ENCODE measurements around the gene CRB1. TPM values are rescaled to one million over a fixed set of nuclear protein-coding genes. Genes with fewer than 3 reads are reported as not detected.

CRB1 gene
- total RNA-seq, 1 experiment from 2014 or later, result not detected

DNA sequence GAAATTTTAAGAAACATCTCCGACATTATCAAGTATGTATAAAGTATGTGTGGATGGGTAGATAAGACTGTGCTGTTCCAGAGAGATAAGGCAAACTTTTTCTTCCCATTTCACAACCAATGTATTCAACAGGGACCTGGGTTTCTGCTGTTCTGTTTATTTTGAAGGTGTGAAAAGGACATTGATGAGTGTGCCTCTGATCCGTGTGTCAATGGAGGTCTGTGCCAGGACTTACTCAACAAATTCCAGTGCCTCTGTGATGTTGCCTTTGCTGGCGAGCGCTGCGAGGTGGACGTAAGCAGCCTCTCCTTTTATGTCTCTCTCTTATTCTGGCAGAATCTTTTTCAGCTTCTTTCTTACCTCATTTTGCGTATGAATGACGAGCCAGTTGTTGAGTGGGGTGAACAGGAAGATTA is 174.0 kb downstream of the CRB1 start:
- Histone ChIP-seq H3K27ac (ENCODE audit: insufficient read length, low read depth, low read length) (no peak overlapping the region), H3K27me3 (ENCODE audit: insufficient read depth, low read length) (no peaks in the 10 kb centered on the region), H3K4me2 (ENCODE audit: insufficient read depth, insufficient read length, low read length) (peak overlapping the region; percentile 53), H4K91ac (ENCODE audit: insufficient read length, low read depth, low read length) (no peak overlapping the region), H3K56ac (ENCODE audit: insufficient read length, low read depth, low read length) (no peak overlapping the region), H2BK20ac (ENCODE audit: low read depth, low read length, poor library complexity, severe bottlenecking) (no peak overlapping the region), H3K18ac (ENCODE audit: insufficient read length, low read depth, low read length) (peak overlapping the region; percentile 25), H2BK12ac (ENCODE audit: insufficient read length, low read depth, low read length) (peak overlapping the region; percentile 23), H3K23me2 (ENCODE audit: insufficient read length, low read depth, low read length, poor library complexity, severe bottlenecking) (no peaks in the 10 kb centered on the region), H2AK5ac (ENCODE audit: insufficient read length, low read length) (no peak overlapping the region), H2BK15ac (ENCODE audit: low read depth, low read length) (no peak overlapping the region), H3K4me1 (ENCODE audit: insufficient read depth, low read length) (peaks cover 19% of the 10 kb centered on the region; the same call in 1 of the 2 replicates), H3T11ph (ENCODE audit: low read length) (no peak overlapping the region), H4K8ac (replicated peaks; ENCODE audit: insufficient read length, low read depth, low read length) (no peak overlapping the region), H3K4ac (ENCODE audit: low read depth, low read length) (no peak overlapping the region), H3K79me2 (ENCODE audit: insufficient read depth, low read length) (no peaks in the 10 kb centered on the region), H3K9me3 (ENCODE audit: control insufficient read depth, low read depth, low read length) (no peaks in the 10 kb centered on the region), H4K5ac (ENCODE audit: insufficient read length, low read depth, low read length) (no peak overlapping the region), H3K23ac (ENCODE audit: insufficient read length, low read depth, low read length) (no peak overlapping the region), H2AFZ (ENCODE audit: low read length) (peak overlapping the region; percentile 45), H3K14ac (ENCODE audit: insufficient read depth, low read length) (peak overlapping the region; percentile 56; the same call in 1 of the 2 replicates), H4K20me1 (ENCODE audit: control insufficient read depth, insufficient read depth, insufficient read length) (no peaks in the 10 kb centered on the region), H3K9ac (ENCODE audit: extremely low read depth, insufficient read length, low read length) (no peak overlapping the region), H2BK120ac (ENCODE audit: low read depth, low read length, poor library complexity, severe bottlenecking) (no peak overlapping the region), H2BK5ac (ENCODE audit: insufficient read length, low read length) (no peak overlapping the region), H3K79me1 (ENCODE audit: insufficient read depth, low read depth, low read length, poor library complexity, severe bottlenecking) (no peaks in the 10 kb centered on the region)
- WGBS (ENCODE audit: extremely low coverage, insufficient read length, low lambda C conversion rate), result no CpG with 5 or more reads among the region's 8 CpGs
- Mint-ChIP-seq H3K36me3 (ENCODE audit: insufficient read depth in 1 of 3, low read depth in 3 of 3) (no peaks in the 10 kb centered on the region), H3K4me3 (peak overlapping the region in 1 of 2 experiments; percentile 7; a peak in 2 of 5 replicates), H3K4me1 (peaks cover 53 to 57% of the 10 kb centered on the region in 2 experiments), H3K27ac (peak overlapping the region in 2 of 3 experiments; percentile 61 to 77; a peak in 4 of 7 replicates), H3K27me3 (ENCODE audit: low read depth) (no peaks in the 10 kb centered on the region), H3K9me3 (no peaks in the 10 kb centered on the region)
- TF ChIP-seq, protein P1, sequence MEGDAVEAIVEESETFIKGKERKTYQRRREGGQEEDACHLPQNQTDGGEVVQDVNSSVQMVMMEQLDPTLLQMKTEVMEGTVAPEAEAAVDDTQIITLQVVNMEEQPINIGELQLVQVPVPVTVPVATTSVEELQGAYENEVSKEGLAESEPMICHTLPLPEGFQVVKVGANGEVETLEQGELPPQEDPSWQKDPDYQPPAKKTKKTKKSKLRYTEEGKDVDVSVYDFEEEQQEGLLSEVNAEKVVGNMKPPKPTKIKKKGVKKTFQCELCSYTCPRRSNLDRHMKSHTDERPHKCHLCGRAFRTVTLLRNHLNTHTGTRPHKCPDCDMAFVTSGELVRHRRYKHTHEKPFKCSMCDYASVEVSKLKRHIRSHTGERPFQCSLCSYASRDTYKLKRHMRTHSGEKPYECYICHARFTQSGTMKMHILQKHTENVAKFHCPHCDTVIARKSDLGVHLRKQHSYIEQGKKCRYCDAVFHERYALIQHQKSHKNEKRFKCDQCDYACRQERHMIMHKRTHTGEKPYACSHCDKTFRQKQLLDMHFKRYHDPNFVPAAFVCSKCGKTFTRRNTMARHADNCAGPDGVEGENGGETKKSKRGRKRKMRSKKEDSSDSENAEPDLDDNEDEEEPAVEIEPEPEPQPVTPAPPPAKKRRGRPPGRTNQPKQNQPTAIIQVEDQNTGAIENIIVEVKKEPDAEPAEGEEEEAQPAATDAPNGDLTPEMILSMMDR (conservative IDR thresholded peaks at IDR 0.05), result no peak
- DNase-seq, result no peak
